ENCODE results near the gene TMEM266.

TMEM266 gene

DNA sequence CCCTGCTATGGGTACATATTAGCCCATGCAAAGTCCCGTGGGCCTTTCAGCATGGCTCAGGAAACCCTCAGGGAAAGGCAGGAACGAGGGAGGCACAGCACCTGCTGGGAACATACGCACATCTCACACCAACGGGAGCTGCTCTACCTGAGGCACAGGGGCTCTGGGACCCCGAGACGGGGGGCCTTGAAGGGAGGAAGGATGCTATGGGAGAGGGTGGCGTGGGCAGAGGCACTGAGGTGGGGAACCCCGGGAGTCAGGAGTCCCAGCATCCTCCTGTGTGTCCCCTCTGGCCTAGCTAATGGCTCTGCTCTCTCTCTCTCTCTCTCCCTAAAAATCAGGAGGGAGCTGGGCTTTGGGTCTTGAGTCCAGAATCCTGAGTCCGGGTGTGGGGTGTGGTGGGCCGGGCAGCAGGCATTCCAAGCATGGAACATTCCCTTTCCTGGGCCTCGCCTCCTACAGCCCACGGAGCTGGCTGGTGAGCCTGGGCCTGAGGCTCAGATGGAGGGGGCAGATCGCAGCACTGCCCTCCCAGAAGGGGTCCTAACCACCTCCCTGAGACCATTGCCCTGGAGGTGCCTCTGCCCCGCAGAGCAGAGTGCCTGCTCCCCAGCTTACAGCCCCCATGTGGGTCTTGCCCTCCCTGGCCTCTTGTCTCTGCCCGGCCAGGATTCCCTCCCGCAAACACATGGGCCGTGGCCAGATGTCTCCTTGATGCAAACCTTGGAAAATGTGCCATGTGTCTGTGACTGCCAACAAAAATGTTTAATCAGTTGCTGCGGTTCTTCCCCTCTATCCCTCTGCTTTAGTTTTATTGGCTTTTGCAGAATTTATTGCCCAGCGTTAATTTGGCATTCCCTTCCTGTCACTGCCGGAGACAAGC, 101.6 kb downstream of the TMEM266 start:
- DNase-seq (ENCODE audit: insufficient read length, low spot score) (no peak), FAIRE-seq (no peak)
- TF ChIP-seq, protein P1, sequence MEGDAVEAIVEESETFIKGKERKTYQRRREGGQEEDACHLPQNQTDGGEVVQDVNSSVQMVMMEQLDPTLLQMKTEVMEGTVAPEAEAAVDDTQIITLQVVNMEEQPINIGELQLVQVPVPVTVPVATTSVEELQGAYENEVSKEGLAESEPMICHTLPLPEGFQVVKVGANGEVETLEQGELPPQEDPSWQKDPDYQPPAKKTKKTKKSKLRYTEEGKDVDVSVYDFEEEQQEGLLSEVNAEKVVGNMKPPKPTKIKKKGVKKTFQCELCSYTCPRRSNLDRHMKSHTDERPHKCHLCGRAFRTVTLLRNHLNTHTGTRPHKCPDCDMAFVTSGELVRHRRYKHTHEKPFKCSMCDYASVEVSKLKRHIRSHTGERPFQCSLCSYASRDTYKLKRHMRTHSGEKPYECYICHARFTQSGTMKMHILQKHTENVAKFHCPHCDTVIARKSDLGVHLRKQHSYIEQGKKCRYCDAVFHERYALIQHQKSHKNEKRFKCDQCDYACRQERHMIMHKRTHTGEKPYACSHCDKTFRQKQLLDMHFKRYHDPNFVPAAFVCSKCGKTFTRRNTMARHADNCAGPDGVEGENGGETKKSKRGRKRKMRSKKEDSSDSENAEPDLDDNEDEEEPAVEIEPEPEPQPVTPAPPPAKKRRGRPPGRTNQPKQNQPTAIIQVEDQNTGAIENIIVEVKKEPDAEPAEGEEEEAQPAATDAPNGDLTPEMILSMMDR (IDR thresholded peaks at IDR 0.05; ENCODE audit: insufficient read depth, missing control alignments): no peak

DNA sequence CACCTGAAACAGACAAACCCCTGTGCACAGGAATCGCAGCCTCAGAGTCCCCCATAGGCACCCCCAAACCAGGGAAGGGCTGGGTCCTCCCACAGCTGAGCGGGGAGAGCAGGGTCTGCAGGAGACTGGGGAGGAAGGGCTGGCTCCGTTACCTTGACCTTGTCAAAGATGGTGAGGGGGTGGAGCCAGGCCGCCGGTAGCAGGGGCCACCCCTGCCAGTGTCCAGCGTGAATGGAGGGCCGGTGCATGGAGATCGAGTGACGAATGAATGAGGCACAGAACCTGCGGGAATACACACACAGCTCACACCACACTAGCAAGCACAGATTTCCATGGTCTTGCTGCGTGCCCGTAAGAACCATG, 102.2 kb downstream of the TMEM266 start:
- FAIRE-seq (no peak), DNase-seq (ENCODE audit: insufficient read length, low spot score) (no peak)
- TF ChIP-seq, protein P1 (IDR thresholded peaks at IDR 0.05; ENCODE audit: insufficient read depth, missing control alignments): no peak

DNA sequence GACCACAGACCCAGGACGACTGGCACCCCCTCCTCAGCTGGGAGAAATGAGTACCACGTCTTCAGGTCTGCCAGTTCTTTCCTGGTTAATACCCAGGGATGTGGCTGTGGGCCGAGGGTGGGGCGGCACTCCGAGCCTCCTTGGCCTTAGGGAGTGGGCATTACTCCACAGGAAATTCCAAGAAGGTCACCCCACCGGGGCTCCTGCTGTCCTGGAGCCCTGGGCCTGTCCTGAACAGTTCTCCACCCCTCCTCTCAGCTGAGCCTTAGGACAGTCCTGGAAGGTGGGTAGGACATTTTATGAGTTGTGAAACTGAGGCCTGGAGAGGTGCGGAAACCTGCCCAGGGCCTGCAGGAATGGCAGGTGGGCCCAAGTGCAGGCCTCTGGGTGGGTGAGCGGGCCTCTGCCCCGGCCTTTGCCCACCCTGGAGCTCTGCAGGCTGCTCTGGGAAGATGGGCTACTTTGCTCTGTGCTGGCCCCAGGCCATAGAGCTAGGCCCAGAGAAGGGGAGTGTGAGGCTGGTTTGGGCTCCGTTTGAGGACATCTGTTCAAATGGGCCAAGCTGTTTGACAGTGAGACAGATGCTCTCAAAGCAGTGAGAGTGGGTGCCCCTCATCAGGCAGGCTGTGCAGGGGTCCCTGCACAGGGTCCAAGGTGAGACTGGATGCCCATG, 103.1 kb downstream of the TMEM266 start:
- TF ChIP-seq, protein P1 (IDR thresholded peaks at IDR 0.05; ENCODE audit: insufficient read depth, missing control alignments): no peak
- no peak for DNase-seq (ENCODE audit: insufficient read length, low spot score)

DNA sequence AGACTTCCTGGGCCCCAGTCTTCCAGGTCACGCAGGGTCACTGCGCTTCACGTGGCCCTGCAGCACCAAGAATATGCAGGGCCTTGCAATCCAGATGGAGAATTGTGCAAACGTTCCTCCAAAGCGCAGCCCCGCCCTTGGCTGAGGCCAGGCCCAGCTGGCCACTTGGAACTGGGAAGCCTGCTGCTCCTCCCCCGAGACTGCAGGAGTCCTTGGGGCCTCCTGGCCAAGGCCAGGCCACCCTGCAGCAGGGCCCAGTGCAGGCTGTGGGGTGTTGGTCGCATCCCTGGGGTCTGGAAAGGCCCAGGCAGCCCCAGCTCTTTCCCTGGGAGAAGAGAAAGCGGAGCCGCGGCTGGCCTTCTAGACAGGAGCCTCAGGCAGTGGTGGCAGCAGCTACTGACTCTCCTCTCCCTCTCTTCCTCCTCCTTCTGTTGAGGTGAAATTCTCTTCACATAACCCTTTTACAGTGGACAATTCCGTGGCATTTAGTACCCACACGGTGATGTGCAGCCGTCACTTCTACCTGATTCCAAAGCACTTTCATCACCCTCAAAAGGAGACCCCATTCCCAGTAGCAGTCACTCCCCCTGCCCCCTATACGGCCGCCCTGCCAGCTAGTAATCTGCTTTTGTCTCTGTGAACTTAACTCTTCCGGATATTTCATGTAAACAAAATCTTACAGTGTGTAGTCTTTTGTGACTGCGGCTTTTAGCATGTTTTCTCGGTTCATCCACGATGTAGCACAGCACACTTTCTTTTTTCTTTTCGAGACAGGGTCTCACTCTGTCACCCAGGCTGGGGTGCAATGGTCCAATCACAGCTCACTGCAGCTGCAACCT, 103.9 kb downstream of the TMEM266 start:
- TF ChIP-seq, protein P1 (IDR thresholded peaks at IDR 0.05; ENCODE audit: insufficient read depth, missing control alignments): no peak
- DNase-seq (ENCODE audit: insufficient read length, low spot score) (no peak), FAIRE-seq (no peak)

More for the DNA sequence above, 103.1 kb downstream of the TMEM266 start:
- no peak for FAIRE-seq

DNA sequence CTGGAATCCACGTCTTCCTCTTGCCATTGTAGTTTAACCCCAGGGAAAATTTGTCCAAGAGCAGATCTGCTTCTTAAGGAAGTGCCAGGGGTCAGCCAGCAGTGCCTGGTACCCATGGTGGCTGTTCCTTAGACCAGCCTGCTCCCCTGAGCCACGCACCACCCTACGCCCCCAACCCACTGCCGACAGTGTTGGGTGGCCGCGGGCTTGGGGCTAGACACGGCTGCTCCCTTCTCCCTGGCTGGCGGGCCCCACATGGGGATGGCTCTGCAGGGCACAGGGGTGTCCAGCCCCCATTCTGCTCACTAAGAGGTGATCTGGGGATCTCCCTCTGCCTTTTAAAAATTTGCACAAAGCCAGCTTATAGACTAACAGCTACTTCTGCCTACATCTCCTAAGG, 104.8 kb downstream of the TMEM266 start:
- DNase-seq (ENCODE audit: insufficient read length, low spot score) (no peak), FAIRE-seq (no peak)
- TF ChIP-seq, protein P1 (IDR thresholded peaks at IDR 0.05; ENCODE audit: insufficient read depth, missing control alignments): no peak

DNA sequence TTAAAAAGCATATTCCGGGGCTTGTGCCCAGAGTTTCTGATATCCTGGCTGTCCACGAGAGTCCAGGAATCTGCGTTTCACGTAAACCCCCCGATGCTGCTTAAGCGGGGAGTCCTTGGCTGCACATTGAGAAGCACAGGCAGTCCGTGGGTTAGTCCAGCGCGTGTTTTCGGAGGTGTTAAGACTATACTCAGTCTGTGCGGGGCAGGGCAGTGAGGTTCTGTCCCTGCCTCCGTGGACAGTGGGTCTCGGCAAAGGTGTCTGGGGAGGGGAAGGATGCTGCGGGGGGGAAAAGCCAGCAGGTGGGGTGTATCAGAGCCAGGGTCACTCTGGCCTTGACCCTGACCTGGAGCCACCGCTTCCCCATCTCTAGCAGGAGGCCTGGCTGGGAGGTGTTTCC, 106.2 kb downstream of the TMEM266 start:
- TF ChIP-seq, protein P1 (IDR thresholded peaks at IDR 0.05; ENCODE audit: insufficient read depth, missing control alignments): no peak
- FAIRE-seq (no peak), DNase-seq (ENCODE audit: insufficient read length, low spot score) (no peak)

All from D721Med (cell line).